Stimulated activated CD8-positive, alpha-beta memory T cell treated with anti-CD3 and anti-CD28 coated beads, Interleukin-12 subunit alpha, Interleukin-12 subunit beta, amount 100 ng/mL, for 24 hours (primary cell): ENCODE results near the gene PELI1.

Source experiments
- DNase-seq: peaks from one replicate; pipeline ENCODE4 v3.0.0-alpha.2; 2020; ENCODE audit errors: extremely low read depth

The PELI1 gene, protein sequence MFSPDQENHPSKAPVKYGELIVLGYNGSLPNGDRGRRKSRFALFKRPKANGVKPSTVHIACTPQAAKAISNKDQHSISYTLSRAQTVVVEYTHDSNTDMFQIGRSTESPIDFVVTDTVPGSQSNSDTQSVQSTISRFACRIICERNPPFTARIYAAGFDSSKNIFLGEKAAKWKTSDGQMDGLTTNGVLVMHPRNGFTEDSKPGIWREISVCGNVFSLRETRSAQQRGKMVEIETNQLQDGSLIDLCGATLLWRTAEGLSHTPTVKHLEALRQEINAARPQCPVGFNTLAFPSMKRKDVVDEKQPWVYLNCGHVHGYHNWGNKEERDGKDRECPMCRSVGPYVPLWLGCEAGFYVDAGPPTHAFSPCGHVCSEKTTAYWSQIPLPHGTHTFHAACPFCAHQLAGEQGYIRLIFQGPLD

DNA sequence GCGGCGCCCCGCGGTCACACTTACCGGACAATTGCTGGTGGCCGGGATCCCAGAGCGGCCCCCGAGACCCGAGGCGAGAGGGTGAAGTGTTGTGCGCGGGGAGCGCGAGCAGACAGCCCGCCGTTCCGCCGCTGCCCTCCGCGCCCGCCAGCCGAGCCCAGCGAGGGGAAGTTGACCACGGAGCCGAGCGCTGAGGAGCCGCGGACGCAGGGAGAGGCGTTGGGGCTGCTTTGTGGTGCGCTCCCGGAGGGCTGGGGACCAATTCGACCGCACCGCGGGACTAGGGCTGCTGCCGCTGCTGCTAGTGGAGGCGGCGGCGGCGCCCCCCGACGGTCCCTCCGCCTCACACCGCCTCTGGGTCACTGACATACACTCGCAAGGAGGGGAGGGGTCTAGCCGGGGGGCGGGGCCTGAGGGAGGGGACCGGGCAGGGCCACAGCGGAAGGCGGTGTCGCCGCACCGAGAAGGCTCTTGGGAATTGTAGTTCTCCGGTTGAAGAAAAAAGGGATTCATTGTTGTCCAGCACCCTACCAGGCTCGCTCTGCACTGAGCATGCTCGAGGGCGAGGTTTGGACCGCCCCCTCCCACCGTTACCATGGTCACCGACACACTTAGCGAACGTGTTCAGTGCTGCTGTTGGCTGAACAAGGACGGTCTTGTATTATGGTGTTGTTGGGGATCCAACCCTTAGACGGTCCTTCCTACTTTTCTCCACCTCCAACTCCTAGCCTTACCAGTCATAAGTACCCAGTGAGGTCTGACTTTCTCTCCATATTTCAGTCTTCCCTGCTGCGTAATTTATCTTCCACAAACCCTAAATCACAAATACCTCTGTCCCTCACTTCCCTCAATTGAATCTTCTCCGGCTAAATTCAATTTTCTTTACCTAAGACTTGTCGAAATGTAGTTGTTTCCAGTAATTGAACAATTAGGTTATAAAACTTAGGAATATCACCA lies at the start of gene PELI1:
Gene PELI1, minus strand, starts transcription at position 364 of the 957 bp plus-strand sequence. CDS start 36,110 bp downstream, outside the sequence.
- peak; percentile 76 for DNase-seq

DNA sequence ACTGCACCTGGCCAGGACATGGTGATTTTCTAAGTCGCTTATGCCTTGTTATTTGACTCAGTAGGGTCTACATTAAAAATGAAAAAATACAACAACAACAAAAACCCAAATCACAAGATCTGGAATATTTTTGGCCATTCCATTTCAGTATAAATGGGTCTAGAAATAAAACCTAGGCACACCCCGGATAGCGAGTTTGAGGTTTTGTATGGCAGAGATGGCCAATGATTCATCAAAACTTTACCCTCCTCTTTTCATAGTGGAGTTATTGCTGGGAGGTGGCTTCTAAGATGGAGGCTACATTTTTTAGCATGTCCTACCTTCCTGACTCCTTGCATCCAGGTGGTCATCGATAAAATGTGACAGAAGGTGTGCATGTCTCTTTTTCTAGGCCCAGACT lies 49.3 kb upstream of the PELI1 start:
- no peak for DNase-seq

DNA sequence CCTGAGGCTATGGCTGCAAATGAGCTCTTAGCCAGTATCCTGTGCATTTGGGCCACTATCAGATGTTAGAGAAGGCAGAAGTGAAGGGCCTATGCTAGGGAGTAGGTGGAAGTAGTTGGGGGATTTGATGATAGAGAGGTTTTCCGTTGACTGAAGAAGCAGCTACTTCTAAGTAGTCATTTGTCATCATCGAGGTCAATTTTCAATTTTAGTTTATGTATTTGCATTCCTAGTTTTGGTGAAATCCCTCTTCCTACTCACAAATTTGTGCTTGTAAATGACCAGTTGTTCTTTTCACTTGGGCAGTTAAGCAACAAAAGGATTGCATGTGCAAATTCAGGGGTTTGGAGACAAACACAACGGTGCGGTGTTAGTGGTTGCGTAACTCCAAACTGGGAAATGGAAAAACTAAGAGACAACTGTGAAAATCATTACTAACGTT lies 48.5 kb upstream of the PELI1 start:
- no peak for DNase-seq

DNA sequence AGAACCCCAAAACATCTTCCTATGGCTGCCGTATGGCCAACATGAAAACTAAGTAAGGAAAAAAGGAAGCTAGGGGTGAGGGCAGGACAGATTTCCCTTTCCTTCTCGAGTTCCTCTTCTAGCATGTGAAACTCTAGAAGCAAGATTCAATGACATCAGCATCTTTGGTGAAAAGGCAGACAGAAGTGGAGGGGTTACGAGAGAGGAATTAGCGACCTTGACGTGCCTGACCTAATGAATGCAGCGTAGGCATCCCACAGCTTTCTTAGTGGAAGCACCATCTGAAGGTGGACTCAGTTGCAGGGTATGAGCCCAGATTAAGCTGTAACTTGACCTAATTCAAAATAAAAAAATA lies 47.9 kb upstream of the PELI1 start:
- no peak for DNase-seq

DNA sequence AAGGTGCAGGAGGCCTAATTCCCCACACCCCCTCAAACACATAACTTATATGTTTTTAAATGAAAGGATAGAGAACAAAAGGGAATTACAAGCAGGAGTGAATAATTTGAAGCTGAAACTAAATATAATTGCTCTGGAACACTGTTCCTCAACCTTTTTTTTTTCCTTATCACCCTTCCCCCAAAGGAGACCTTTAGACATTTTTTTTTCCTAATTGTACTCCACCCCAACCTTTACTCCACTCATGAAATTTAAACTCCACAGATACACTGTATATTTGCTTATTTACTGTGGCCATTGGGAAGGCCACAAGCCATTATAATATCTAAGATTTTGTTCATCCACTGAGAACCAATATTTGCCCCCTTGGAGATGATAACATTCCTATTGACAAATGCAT lies 45.4 kb upstream of the PELI1 start:
- DNase-seq, result no peak

DNA sequence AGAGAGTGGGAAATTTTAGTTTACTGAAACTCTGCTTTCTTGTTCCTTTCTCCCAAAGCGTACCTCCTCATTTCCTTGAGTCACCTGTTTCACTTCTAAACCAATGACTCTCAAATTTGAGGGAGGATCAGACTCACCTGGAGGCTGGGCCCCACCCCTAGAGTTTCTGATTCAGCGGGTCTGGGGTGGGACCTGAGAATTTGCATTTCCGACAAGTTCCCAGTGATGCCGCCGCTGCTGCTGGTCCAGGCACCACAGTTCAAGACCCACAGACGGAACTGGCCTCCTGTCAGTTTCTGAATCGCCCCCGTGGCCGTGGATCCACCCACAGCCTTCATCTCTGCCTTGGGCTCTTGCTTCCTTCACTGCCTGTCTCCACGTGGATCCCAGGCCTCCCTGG lies 44.9 kb upstream of the PELI1 start:
- no peak for DNase-seq

DNA sequence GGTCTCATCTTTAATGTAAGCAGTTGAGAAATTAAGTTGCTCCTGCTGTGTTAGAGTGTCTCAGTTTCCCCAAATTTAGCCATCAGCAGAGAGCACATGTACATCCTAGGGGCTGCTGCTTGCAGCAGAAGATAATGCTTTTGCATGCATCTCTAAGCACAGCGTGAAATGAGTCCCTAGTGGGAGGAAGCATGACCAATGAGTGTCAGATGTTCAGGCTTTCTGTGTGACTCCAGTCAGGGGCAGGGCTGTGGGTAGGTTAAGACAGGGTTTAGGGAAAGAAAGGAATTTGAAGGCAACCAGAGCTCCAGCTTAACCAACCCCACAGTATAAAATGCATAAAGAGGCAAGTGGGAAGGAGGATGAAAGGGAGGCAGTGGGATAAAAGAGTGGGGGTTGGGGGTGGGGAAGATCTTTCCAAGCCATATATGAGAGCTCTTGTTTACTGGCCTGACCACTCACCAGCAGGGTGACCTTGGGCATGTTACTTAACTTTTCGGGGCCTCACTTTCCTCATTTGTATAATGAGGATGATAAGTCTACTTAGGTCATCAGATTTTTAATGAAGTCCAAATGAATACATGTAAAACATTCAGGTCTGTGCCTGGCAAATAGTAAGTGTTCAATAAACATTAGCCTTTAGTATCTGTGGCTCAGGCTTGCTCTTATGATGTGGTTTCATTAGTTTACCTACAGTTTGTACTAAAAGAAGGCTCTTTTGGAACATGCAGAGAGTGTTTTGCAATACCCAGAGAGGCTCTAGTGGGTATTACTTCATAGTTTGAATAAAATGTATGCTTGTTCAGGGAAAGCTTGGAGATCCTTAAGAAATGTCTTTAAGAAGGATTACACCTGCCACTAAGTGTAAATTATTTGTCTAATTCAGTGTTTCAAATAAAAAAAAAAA lies 42.7 kb upstream of the PELI1 start:
- DNase-seq, result no peak

DNA sequence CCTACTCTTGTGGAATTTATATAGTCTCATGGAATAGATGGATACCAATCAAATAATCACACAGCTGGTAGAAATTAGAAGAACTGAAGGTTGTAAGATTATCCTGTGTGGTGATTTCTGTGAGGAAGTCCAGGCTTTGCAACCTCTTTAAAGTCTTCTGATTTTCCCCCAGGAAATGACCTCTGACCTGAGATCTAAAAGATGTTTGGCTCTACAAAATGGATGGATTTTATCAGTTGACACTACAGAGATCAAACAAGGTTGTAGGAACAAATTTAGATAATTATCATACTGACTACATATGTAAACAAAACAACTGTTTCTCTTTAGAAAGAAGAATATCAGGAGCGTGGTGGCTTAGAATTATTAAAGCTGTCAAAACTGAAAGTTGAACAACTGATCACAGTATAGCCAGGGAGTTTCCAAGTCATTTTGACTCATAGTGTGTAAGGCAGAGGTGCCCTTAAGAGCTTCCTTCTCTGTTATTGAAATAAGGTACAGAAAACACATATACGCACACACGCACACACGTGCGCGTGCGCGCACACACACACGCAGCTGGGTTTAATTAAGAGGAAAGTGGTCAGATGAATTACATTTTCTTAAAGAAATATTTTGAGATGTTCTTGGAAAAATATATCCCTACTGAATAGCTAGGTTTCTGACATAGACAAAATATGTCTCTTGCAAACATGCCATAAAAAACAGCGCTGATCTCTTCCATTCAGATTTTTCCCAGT lies 35.5 kb upstream of the PELI1 start:
- DNase-seq, result no peak

DNA sequence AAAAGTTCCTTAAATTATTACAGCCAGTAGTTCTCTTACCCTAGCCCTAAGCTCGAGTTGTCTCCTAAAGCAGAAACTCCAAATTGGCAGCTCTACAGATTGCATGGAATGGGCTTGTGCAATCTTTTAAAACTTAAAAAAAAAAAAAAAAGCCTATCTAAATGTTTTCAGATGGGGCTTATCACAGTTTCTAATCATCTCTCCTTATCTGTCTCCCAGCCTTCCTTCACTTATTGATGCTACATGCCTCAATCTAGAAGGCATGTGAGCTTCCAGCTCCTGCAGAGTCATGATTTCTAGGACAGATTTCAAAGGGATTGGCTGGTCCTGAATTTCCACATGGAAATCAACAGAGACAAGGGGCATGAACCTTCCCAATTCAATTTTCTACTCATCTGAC lies 33.1 kb upstream of the PELI1 start:
- DNase-seq, result no peak

DNA sequence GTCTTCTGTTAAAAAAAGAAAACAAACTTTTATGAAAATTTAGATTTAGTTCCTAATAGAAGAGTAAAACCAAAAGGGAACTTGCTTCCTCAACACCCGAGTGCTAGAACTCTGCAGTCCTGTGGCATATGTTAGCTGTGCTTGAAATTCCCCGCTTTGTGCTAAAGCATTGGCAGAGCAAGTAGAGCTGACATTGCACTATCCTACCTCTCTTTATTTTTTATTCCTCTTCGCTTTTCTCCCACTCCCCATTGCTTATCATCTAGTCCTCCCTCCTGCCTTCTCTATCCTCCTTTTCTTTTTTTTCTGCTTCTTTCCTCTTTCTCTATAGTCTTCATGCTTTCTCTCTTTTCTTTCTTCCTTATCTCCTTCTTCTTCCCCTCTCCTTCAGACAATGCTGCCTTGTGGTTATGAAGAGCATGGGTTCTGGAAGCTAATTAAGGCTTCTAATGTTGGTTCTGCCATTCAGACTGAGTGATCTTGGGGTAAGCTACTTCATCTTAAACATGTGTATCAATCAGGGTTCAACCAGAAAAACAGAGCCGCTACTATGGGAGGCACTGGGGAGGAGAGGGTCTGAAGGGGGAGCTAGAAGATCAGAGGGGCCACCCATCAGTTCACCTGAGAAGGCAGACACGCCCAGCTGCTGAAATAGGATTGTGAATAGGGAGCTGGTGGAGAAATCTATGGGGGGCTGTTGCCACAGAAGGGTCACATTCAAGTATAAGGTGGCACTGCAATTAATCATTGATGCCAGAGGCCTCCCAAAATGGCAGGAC lies 31.4 kb upstream of the PELI1 start:
- no peak for DNase-seq

DNA sequence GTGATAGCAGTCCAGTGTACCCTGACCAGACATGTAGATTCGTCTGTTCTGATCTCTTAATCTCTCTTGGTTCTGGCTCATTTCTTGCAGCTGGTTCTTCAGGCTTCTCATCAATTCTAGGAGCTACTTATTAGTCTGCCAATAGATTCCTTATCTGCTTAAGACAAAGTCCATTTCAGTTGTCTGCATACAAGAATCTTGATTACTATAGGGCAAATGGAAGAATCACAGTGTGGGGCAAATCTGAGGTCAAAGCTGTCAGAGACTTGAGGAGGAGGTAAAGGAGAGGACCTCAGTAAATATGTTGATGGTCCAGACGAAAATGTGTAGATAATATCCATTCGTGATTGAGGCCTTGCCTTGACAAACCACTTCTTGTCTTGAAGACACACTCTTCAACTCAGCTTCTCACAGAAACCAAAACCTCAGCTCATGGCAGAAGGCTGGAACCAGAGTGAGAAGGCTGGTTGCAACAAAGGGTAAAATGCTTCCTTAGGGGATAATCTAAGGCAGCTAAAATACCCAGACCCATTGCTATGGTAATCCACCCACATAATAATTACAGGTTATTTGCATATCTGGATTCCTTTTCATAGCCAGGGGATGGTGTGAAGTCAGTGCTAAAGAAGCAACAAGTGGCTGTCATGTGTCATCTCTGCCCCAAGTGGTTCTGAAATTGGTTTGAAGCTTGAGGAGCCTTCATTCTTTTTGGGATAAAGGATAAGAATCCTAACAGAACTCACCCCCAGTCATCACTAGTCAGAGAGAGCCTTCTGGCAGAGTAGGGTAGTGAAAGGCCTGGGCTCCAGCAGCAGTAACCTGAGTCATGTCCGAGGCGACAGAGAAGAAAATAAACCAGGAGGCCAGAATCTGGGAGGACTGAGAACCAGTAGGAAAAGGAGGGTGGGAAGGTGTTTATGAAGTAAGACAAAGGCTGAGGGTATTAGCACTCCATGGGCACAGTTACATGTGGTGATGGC lies 29.2 kb upstream of the PELI1 start:
- no peak for DNase-seq

DNA sequence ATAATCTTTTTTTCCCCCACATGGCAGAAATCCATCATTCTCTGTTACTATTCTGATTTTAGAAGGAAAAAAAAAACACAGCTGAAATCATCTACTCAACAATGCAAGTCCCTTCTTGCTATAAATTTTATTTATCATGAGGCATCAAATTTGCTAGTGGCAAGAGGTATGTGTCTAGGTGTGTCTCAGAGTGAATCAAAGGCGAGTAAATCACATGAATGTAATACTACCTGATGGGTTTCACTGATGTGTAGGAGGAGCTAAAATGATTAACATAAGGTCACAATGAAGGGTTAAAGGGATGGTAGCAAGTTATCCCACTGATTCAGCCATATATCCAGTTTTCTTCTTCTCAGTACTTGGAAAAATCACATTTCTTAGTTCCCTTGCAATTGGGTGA lies 24.5 kb upstream of the PELI1 start:
- no peak for DNase-seq

DNA sequence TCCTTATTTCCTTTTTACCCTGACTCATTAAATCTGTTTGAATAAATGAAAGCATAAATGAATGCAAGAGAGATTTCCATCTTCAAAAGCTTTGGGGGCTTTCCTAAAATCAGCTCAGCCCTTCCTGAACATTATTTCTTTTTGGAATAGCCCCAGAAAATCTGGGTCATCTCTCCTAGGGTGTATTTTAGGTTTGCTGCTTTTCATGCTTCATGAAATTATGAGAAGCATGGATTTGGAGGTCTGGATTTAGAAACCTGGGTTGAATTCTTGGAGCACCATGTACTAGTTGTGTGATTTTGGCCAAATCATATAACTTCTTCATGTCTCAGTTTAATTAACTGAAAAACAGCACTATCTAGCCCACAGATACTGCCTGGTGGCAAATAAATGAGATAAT lies 24.0 kb upstream of the PELI1 start:
- DNase-seq, result no peak

DNA sequence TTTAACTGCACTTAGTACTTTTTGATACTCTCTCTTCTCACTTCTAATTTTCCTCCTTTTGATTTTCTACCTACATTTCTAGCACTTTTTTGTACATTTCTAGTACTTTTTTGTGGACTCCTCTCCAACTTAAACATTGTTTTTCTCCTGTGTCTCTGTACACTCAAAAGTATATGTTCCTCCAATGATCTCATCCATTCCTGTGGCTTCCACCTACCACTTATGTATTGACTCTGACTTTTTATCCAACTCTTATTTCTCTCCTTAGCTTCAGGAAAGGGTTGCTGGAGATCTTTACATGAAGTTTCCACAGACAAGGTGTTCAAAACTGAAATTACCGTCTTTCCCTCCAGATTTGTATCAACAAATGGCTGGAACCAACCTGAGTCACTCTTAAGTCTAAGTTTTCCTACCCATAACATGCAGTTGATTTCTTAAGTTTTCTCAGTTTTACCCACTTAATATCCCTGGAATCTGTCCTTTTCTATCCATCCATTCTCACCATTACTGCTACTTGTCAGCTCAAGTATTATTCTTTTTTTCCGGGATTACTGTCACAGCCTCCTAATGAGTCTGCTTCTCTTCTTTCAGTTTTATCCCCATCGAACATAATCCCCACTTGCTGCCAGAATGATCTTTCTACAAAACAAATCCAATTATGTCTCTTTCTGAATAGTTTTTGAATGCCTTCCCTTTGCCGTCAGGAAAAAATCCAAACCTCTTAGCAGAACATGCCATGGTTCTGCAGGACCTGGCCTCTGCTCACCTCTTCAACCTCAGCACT lies 22.6 kb upstream of the PELI1 start:
- DNase-seq, result no peak

DNA sequence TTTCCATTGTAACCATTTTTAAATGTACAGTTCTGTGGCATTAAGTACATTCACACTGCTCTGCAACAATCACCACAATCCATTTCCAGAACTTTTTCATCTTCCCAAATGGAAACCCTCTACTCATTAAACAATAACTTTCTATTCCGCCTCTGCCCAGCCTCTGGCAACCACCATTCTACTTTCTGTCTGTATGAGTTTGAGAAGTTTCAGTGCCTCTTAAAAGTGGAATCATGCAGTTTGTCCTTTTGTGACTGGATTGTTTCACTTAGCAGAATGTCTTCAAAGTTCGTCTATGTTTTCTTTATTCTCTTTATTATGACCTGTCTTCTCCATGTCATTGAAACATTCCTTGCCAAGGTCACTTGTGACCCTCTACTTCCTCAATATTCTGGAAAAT lies 22.0 kb upstream of the PELI1 start:
- no peak for DNase-seq

DNA sequence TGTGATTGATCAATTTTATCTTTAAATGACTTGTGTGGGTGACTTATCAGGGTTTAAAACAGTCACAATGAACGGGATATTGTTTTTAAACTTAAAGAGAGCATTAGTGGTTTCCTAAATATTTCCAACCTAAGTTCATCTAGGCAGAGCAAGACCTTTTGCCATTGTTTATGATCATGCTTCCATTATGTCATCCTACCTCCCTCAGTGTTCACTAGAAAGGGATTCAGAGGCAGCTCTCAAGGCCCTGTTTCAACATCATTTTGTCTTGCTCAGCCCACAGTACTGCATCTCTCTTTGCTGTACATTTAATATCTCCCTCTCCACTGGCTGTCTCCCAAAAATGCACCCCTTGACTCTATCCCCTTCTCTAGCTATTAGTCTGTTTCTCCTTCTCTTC lies 21.5 kb upstream of the PELI1 start:
- no peak for DNase-seq

DNA sequence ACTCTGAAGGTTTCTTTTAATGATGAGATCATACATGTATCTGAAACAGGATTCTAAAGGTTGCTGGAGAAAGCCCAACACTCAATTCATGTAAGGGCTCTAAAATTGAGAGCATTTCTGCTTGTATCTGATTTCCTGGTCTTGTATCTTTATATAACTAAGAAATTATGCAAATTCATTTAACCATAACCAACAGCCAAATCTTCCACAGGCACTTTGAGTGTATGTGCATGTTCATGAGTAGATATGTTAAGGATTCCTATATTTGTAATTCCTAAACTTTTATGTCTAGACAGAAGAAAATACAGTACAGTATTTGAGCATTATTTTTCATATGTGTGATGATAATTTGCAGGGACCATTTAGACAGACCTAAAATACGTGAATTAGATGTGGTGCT lies 20.4 kb upstream of the PELI1 start:
- DNase-seq, result no peak

DNA sequence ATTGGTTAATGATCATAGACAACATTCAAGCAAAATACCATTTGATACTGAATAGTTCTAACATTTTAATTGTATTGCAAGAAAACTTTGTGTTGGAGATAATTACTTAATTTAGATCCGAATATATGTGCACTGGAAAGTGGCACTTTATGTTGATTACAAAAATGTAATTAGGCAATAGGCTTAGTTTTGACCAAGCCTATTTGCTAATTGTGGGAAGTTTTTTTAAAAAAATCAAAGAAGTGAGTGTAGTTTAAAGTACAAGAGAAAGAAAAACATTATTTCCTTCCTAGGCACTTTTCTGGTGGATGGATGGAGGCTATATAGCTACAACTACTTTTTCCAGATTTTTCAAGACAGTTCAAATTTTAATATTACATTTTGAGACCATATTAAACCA lies 18.3 kb upstream of the PELI1 start:
- DNase-seq, result no peak
